ENCODE data around the gene FAM131B.

DNA sequence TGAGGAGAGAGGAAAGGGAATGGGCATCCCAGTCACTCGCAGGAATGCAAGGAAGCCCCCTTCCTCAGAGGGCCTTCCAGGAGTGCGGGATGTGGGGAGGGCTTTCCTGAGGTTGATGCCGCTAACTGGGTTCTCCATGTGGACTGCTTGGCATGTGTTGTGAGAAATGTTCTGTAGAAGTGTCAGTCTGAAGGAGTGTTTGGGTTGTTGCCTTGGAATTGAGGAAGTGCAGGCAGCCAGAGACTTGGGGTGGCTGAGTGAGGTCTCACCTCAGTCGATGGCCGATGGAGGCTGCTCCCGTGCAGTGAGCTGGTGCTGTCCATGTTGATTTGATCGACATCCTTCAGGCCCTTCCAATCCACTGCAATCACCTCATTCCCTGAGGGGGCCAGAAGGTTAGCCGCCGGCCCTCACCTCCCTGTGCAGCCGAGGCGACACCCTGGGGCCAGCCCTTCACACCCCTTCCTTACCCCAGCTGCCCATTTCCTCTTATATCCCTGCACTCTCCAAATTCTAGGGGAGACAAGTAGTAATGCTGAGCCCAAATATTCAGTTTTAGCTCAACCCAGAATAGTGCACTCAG is 2.7 kb downstream of the FAM131B start:
- TF ChIP-seq ZNF121 (CRISPR knock-in tag; IDR thresholded peaks at IDR 0.05) (no peak), FOXP4 (CRISPR knock-in tag; IDR thresholded peaks at IDR 0.05) (no peak), ELF4 (CRISPR knock-in tag; IDR thresholded peaks at IDR 0.05; ENCODE audit: low read depth) (no peak), E2F1 (CRISPR knock-in tag; IDR thresholded peaks at IDR 0.05) (no peak)
- TF ChIP-seq, protein P1, sequence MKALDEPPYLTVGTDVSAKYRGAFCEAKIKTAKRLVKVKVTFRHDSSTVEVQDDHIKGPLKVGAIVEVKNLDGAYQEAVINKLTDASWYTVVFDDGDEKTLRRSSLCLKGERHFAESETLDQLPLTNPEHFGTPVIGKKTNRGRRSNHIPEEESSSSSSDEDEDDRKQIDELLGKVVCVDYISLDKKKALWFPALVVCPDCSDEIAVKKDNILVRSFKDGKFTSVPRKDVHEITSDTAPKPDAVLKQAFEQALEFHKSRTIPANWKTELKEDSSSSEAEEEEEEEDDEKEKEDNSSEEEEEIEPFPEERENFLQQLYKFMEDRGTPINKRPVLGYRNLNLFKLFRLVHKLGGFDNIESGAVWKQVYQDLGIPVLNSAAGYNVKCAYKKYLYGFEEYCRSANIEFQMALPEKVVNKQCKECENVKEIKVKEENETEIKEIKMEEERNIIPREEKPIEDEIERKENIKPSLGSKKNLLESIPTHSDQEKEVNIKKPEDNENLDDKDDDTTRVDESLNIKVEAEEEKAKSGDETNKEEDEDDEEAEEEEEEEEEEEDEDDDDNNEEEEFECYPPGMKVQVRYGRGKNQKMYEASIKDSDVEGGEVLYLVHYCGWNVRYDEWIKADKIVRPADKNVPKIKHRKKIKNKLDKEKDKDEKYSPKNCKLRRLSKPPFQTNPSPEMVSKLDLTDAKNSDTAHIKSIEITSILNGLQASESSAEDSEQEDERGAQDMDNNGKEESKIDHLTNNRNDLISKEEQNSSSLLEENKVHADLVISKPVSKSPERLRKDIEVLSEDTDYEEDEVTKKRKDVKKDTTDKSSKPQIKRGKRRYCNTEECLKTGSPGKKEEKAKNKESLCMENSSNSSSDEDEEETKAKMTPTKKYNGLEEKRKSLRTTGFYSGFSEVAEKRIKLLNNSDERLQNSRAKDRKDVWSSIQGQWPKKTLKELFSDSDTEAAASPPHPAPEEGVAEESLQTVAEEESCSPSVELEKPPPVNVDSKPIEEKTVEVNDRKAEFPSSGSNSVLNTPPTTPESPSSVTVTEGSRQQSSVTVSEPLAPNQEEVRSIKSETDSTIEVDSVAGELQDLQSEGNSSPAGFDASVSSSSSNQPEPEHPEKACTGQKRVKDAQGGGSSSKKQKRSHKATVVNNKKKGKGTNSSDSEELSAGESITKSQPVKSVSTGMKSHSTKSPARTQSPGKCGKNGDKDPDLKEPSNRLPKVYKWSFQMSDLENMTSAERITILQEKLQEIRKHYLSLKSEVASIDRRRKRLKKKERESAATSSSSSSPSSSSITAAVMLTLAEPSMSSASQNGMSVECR (CRISPR knock-in tag; IDR thresholded peaks at IDR 0.05; ENCODE audit: borderline replicate concordance): no peak
- TF ChIP-seq, protein P2, sequence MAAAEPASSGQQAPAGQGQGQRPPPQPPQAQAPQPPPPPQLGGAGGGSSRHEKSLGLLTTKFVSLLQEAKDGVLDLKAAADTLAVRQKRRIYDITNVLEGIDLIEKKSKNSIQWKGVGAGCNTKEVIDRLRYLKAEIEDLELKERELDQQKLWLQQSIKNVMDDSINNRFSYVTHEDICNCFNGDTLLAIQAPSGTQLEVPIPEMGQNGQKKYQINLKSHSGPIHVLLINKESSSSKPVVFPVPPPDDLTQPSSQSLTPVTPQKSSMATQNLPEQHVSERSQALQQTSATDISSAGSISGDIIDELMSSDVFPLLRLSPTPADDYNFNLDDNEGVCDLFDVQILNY (CRISPR knock-in tag; IDR thresholded peaks at IDR 0.05): no peak
